PC-3 (cell line): Measurements from ENCODE around the gene HOXA10.

Experiments
- CTCF ChIP-seq: fragments of 300-600 bp; sonication (generic); conservative IDR thresholded peaks from 2 replicates; pipeline ENCODE4 v1.5.1; 2017; ENCODE audit warnings: antibody characterized with exemption, low read depth, mild to moderate bottlenecking, low read length
- EZH2 ChIP-seq: fragments of 300-600 bp; sonication (generic); IDR thresholded peaks from one replicate; pipeline ENCODE4 v1.6.1; 2017; ENCODE audit warnings: antibody characterized with exemption, mild to moderate bottlenecking, low read length; ENCODE audit not compliant: unreplicated experiment
- EZH2phosphoT487 ChIP-seq: fragments of 300-600 bp; sonication (generic); IDR thresholded peaks from 2 replicates; pipeline ENCODE4 v1.6.1; 2018; ENCODE audit warnings: mild to moderate bottlenecking, antibody characterized with exemption, low read length, borderline replicate concordance

- TF ChIP-seq EZH2phosphoT487: no peak
- TF ChIP-seq EZH2: no peak
- TF ChIP-seq CTCF: no peak
These were observed 18.6 kb upstream of the HOXA10 start for GRCh38 chr7:27192546-27193334.
